WI38 (cell line): ENCODE measurements around the gene BCL2L14.

Experiments
- H3K4me3 ChIP-seq: 2 replicates; pipeline ENCODE4 v1.5.1; 2011; ENCODE audit warnings: low read depth, mild to moderate bottlenecking, control low read depth, low read length
- CTCF ChIP-seq: IDR thresholded peaks from 2 replicates; pipeline ENCODE4 v1.5.1; 2012; ENCODE audit warnings: low read depth, mild to moderate bottlenecking, control low read depth, low read length

BCL2L14 gene

GRCh38 chr12:12091977-12092663 lies 21.4 kb downstream of the BCL2L14 start:
- no peak for TF ChIP-seq CTCF
- no peak overlapping the region for H3K4me3 ChIP-seq

- no peak overlapping the region for H3K4me3 ChIP-seq
- TF ChIP-seq CTCF, result no peak
Measured at GRCh38 chr12:12094481-12094880, 23.7 kb downstream of the BCL2L14 start.

GRCh38 chr12:12095021-12095420 lies 24.3 kb downstream of the BCL2L14 start:
- no peak overlapping the region for H3K4me3 ChIP-seq
- TF ChIP-seq CTCF, result no peak

- H3K4me3 ChIP-seq, result no peak overlapping the region
- TF ChIP-seq CTCF, result no peak
Measured at GRCh38 chr12:12097891-12098690, 27.4 kb downstream of the BCL2L14 start.

- TF ChIP-seq CTCF, result no peak
- no peak overlapping the region for H3K4me3 ChIP-seq
Measured at GRCh38 chr12:12098691-12099015, 27.9 kb downstream of the BCL2L14 start.

- no peak overlapping the region for H3K4me3 ChIP-seq
- TF ChIP-seq CTCF, result no peak
Measured at GRCh38 chr12:12099102-12099501, 28.4 kb downstream of the BCL2L14 start.

GRCh38 chr12:12107678-12108077 lies 36.9 kb downstream of the BCL2L14 start:
- H3K4me3 ChIP-seq, result no peak overlapping the region
- TF ChIP-seq CTCF, result no peak
